HUES64 (cell line): ENCODE data around the gene MYOD1.
A peak's percentile ranks its signal among the peaks of the same experiment; 100 is the strongest.

ENCODE experiments used
- H3K27ac ChIP-seq: 2 replicates; pipeline ENCODE4 v1.7.0; 2013; ENCODE audit warnings: low read depth, low read length, inconsistent platforms
- H3K27me3 ChIP-seq: 2 replicates; pipeline ENCODE4 v1.6.1; 2013; ENCODE audit warnings: mild to moderate bottlenecking, low read length; ENCODE audit not compliant: insufficient read depth
- H3K36me3 ChIP-seq: 2 replicates; pipeline ENCODE4 v1.6.1; 2013; ENCODE audit warnings: mild to moderate bottlenecking, low read length; ENCODE audit not compliant: insufficient read depth
- H3K4me1 ChIP-seq: 2 replicates; pipeline ENCODE4 v1.6.1; 2013; ENCODE audit warnings: mild to moderate bottlenecking, low read length, moderate library complexity; ENCODE audit not compliant: insufficient read depth
- H3K4me3 ChIP-seq: 2 replicates; pipeline ENCODE4 v1.5.1; 2013; ENCODE audit warnings: mild to moderate bottlenecking, low read length, moderate library complexity
- H3K9ac ChIP-seq: 2 replicates; pipeline ENCODE4 v1.6.1; 2013; ENCODE audit warnings: mild to moderate bottlenecking, low read depth, low read length
- H3K9me3 ChIP-seq: 2 replicates; pipeline ENCODE4 v1.6.1; 2013; ENCODE audit warnings: low read depth, low read length; ENCODE audit not compliant: insufficient read depth
- WGBS: fragments of 150-250, 120-280 bp; methylation state at CpG from one replicate; pipeline ENCODE4 v1.1.7; 2013; ENCODE audit warnings: missing lambda C conversion rate; 5-methylcytosine and 5-hydroxymethylcytosine counted together

MYOD1 gene

DNA sequence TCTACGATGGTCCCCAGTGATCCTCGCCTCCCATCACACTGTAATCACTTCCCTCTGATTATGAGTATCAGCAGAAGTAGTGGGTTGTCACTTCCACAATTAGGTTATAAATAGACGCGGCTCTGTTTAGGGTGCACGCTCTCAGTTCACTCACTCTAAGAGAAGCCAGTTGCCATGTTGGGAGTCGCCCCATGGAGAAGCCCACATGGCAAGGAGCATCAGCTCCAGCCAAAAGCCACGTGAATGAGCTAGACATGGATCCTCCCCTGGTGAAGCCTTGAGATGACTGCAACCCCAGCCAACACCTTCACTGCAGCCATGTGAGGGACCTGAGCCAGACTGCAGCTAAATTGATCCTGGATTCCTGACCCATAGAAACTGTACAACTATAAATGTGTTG, 26.4 kb upstream of the MYOD1 start:
- no peaks in the 10 kb centered on the region for H3K9me3 ChIP-seq
- 93% methylated on average over 7 of the region's 7 CpGs for WGBS
- no peak overlapping the region for H3K27ac ChIP-seq
- no peak overlapping the region for H3K9ac ChIP-seq
- no peaks in the 10 kb centered on the region for H3K36me3 ChIP-seq
- H3K27me3 ChIP-seq: peaks cover 82% of the 10 kb centered on the region
- no peak overlapping the region for H3K4me3 ChIP-seq
- H3K4me1 ChIP-seq: no peaks in the 10 kb centered on the region

GRCh38 chr11:17693531-17693930, 25.8 kb upstream of the MYOD1 start:
- Histone ChIP-seq H3K4me1 (no peaks in the 10 kb centered on the region), H3K4me3 (no peak overlapping the region), H3K9me3 (no peaks in the 10 kb centered on the region), H3K27ac (no peak overlapping the region), H3K9ac (no peak overlapping the region), H3K36me3 (no peaks in the 10 kb centered on the region), H3K27me3 (peaks cover 86% of the 10 kb centered on the region)
- WGBS: 79% methylated on average over 4 of the region's 4 CpGs

DNA sequence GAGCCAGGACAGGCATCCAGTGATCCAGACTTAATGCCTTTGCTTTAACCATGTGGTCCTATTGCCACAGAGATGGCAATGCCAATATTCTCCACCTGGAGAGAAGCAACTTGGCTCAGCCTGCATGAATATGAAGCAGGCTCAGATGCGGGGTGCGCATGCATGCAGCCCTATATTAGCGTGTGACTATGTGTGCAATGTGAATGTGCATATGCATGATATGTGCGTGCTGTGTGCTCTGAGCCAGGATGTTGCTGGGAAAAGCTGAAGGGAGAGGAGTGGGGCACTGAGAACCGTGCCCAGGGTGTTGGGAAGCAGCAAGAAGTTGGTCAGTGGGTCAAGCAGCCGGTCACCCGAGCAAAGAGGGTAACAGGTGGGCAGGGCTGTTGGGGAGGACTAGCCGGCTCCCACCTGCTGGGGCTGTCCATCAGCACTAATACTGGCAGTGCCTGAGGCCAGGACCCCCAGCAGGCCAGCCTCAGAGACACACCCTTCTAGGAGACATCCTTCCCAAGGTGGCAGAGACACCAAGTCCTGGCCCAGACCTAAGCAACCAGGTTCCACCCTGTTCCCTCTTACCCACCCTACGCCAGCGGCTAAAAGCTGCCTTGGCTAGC, 24.8 kb upstream of the MYOD1 start:
- Histone ChIP-seq H3K4me1 (no peaks in the 10 kb centered on the region), H3K27me3 (peaks cover 79% of the 10 kb centered on the region), H3K4me3 (no peak overlapping the region), H3K36me3 (no peaks in the 10 kb centered on the region), H3K9me3 (no peaks in the 10 kb centered on the region), H3K9ac (no peak overlapping the region), H3K27ac (no peak overlapping the region)
- WGBS: 92% methylated on average over 10 of the region's 10 CpGs

- Histone ChIP-seq H3K4me3 (peak overlapping the region; percentile 34), H3K36me3 (no peaks in the 10 kb centered on the region), H3K27ac (no peak overlapping the region), H3K9me3 (no peaks in the 10 kb centered on the region), H3K27me3 (peaks cover 76% of the 10 kb centered on the region), H3K9ac (no peak overlapping the region), H3K4me1 (no peaks in the 10 kb centered on the region)
- 15% methylated on average over 68 of the region's 68 CpGs for WGBS
Observed at GRCh38 chr11:17695454-17696441, 23.6 kb upstream of the MYOD1 start.

DNA sequence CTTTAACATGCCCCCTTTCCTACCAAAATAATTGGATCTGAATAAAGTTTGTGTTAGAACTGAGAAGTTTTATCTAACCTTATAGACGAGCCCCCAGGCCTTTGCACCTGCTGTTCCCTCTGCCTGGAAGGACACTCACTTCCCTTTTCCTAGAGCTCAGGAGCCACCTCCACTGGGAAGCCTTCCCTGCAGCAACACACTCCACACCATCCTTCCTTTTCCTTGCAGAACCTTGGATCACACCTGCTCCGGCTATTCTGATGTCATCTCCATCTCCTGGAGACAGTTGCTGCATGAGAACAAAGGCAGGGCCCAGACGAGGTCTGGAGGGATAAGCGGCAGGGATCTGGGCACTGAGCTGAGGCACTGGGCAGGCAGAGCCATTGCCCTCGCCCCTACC, 22.6 kb upstream of the MYOD1 start:
- H3K4me1 ChIP-seq: no peaks in the 10 kb centered on the region
- H3K27me3 ChIP-seq: peaks cover 68% of the 10 kb centered on the region
- WGBS: 87% methylated on average over 5 of the region's 5 CpGs
- H3K27ac ChIP-seq: no peak overlapping the region
- no peak overlapping the region for H3K9ac ChIP-seq
- no peaks in the 10 kb centered on the region for H3K36me3 ChIP-seq
- H3K9me3 ChIP-seq: no peaks in the 10 kb centered on the region
- no peak overlapping the region for H3K4me3 ChIP-seq

- Histone ChIP-seq H3K27me3 (peaks cover 61% of the 10 kb centered on the region), H3K27ac (no peak overlapping the region), H3K9me3 (no peaks in the 10 kb centered on the region), H3K4me1 (no peaks in the 10 kb centered on the region), H3K4me3 (no peak overlapping the region), H3K36me3 (no peaks in the 10 kb centered on the region), H3K9ac (no peak overlapping the region)
- WGBS: 75% methylated on average over 6 of the region's 6 CpGs
Observed at GRCh38 chr11:17697175-17697949, 22.0 kb upstream of the MYOD1 start.

DNA sequence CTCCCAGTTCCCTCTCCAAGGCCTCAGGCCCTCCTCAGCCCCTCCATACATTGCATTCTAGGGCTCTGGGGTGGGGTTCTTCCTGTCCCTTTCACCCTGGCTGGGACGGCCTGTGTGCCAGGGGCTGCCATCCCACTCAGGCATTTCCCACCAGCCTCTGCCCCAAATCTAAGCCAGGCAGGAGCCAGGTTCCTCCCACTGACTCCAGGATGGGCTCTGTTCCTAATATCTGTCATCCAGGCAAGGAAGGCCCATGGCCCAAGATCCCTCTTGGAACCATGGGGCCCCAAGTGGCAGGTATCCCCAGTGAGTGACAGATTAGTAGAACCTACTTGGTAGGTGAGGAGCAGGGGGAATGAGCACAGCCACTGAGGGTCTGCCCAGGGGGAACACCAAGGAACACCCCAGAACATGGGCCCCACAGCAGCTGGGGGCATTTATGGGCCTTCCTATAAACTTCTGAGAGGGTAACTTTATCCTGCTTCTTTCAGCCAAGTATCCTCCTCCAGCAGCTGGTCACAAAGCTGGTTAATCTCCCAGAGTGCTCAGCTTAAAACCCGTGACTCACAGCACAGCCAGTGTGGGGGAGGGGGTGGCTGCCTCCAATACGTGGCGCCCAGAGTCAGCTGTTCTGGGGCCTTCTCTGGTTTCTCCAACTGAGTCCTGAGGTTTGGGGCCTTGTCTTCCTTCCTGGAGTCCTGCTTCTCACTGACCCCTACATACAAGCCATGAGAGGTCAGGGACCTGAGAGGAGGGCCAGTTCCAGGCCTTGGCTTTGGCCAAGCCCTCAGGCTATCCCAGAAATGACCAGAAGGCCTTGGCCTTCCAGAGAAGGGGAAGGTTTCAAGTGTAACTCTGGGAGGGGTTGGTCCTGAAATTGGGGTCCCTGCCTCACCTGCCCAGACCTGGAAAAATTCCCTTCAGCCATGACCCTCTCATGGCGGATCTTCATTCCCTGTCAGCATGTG, 19.9 kb upstream of the MYOD1 start:
- no peak overlapping the region for H3K4me3 ChIP-seq
- 76% methylated on average over 5 of the region's 5 CpGs for WGBS
- H3K9me3 ChIP-seq: peaks cover 6% of the 10 kb centered on the region; the same call in 1 of the 2 replicates
- H3K9ac ChIP-seq: no peak overlapping the region
- peaks cover 41% of the 10 kb centered on the region for H3K27me3 ChIP-seq
- H3K27ac ChIP-seq: no peak overlapping the region
- H3K36me3 ChIP-seq: no peaks in the 10 kb centered on the region
- no peaks in the 10 kb centered on the region for H3K4me1 ChIP-seq

- no peaks in the 10 kb centered on the region for H3K4me1 ChIP-seq
- no peak overlapping the region for H3K9ac ChIP-seq
- no peaks in the 10 kb centered on the region for H3K36me3 ChIP-seq
- no peak overlapping the region for H3K4me3 ChIP-seq
- H3K27ac ChIP-seq: no peak overlapping the region
- peaks cover 6% of the 10 kb centered on the region; the same call in 1 of the 2 replicates for H3K9me3 ChIP-seq
- peaks cover 35% of the 10 kb centered on the region for H3K27me3 ChIP-seq
- WGBS: 89% methylated on average over 4 of the region's 4 CpGs
Observed at GRCh38 chr11:17700991-17701390, 18.4 kb upstream of the MYOD1 start.

DNA sequence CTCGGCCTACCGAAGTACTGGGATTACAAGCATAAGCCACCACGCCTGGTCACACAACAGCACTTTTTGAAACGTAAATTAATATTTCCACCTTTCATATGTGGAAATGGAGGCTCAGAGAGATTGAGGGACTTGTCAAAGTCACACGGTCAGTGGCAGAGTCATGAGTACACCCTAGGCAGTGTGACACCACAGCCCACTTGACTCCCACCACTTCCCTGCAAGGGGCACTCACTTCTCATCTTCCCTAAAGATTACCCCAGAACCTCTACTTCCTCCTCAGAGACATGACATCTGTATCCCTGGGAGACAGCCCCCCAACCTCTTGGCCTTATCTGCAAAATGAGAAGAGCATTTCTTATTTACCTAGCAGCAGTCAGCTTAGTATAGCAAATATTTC, 16.5 kb upstream of the MYOD1 start:
- 82% methylated on average over 5 of the region's 5 CpGs for WGBS
- no peak overlapping the region for H3K27ac ChIP-seq
- no peaks in the 10 kb centered on the region for H3K36me3 ChIP-seq

GRCh38 chr11:17703951-17704350, 15.4 kb upstream of the MYOD1 start:
- Histone ChIP-seq H3K27me3 (peaks cover 23% of the 10 kb centered on the region), H3K27ac (no peak overlapping the region), H3K4me1 (no peaks in the 10 kb centered on the region), H3K36me3 (no peaks in the 10 kb centered on the region), H3K9me3 (peaks cover 6% of the 10 kb centered on the region; the same call in 1 of the 2 replicates), H3K9ac (no peak overlapping the region), H3K4me3 (no peak overlapping the region)
- WGBS: 97% methylated on average over 2 of the region's 2 CpGs

More for the DNA sequence above, 16.5 kb upstream of the MYOD1 start:
- Histone ChIP-seq H3K9me3 (peaks cover 6% of the 10 kb centered on the region; the same call in 1 of the 2 replicates), H3K27me3 (peaks cover 27% of the 10 kb centered on the region), H3K4me1 (no peaks in the 10 kb centered on the region), H3K9ac (no peak overlapping the region), H3K4me3 (no peak overlapping the region)
